HL-60 (cell line): ENCODE data around the gene NOCT.
"Not testable (repeated sequence)": the region's sequence is repeated elsewhere in the genome, so short reads cannot be mapped to it uniquely, and the experiment has no call there.

ENCODE experiments used
- DNase-seq, 2 experiments: peaks; one replicate each; pipeline ENCODE4 v3.0.0-alpha.2; 2010 to 2020; ENCODE audit warnings: low read depth in 1 of 2, low spot score in 1 of 2
- H3K27ac ChIP-seq: fragments of 250-450 bp; sonication (Bioruptor Pico); replicated peaks from 2 replicates; pipeline ENCODE4 v1.5.1; 2020; ENCODE audit warnings: mild to moderate bottlenecking, moderate library complexity
- H3K27me3 ChIP-seq: fragments of 250-450 bp; sonication (Bioruptor Pico); 2 replicates; pipeline ENCODE4 v1.5.1; 2021; ENCODE audit warnings: mild to moderate bottlenecking, moderate library complexity; ENCODE audit not compliant: insufficient read depth, poor library complexity, severe bottlenecking
- H3K4me3 ChIP-seq: replicated peaks from 2 replicates; pipeline ENCODE4 v1.5.1; 2011; ENCODE audit warnings: mild to moderate bottlenecking, control low read depth, low read length; ENCODE audit not compliant: insufficient read depth
- CTCF ChIP-seq: IDR thresholded peaks from one replicate; pipeline ENCODE4 v1.5.1; 2011; ENCODE audit warnings: low read length, control low read depth, inconsistent platforms; ENCODE audit not compliant: insufficient read depth
- GABPA ChIP-seq: IDR thresholded peaks from 2 replicates; pipeline ENCODE4 v1.6.1; 2012; ENCODE audit warnings: low read depth
- POLR2AphosphoS5 ChIP-seq: IDR thresholded peaks from 2 replicates; pipeline ENCODE4 v1.6.1; 2012; ENCODE audit warnings: low read depth
- REST ChIP-seq: IDR thresholded peaks from 2 replicates; pipeline ENCODE4 v1.6.1; 2012; ENCODE audit warnings: low read depth; ENCODE audit not compliant: insufficient replicate concordance
- SPI1 ChIP-seq: IDR thresholded peaks from 2 replicates; pipeline ENCODE4 v1.6.1; 2012; ENCODE audit warnings: low read depth, mild to moderate bottlenecking, borderline replicate concordance

NOCT gene

GRCh38 chr4:139024686-139025085 lies 9.1 kb downstream of the NOCT start:
- TF ChIP-seq POLR2AphosphoS5 (no peak), CTCF (no peak), SPI1 (no peak), REST (no peak), GABPA (no peak)
- DNase-seq: no peak
- Histone ChIP-seq H3K27me3 (no peaks in the 10 kb centered on the region), H3K4me3 (no peak overlapping the region), H3K27ac (no peak overlapping the region)

- Histone ChIP-seq H3K4me3 (no peak overlapping the region), H3K27ac (no peak overlapping the region), H3K27me3 (no peaks in the 10 kb centered on the region)
- DNase-seq: no peak
- TF ChIP-seq CTCF (no peak), SPI1 (no peak)
Observed at GRCh38 chr4:139025841-139026240, 10.3 kb downstream of the NOCT start.

- no peak overlapping the region for H3K27ac ChIP-seq
Observed at GRCh38 chr4:139027776-139028175, 12.2 kb downstream of the NOCT start.

GRCh38 chr4:139028191-139028661 lies 12.6 kb downstream of the NOCT start:
- TF ChIP-seq POLR2AphosphoS5 (no peak), SPI1 (no peak), GABPA (no peak), REST (no peak), CTCF (no peak)
- no peak overlapping the region for H3K4me3 ChIP-seq
- H3K27ac ChIP-seq: no peak overlapping the region

More at GRCh38 chr4:139027776-139028175, 12.2 kb downstream of the NOCT start:
- no peak for TF ChIP-seq GABPA
- TF ChIP-seq CTCF: no peak
- TF ChIP-seq SPI1: no peak
- Histone ChIP-seq H3K4me3 (no peak overlapping the region), H3K27me3 (no peaks in the 10 kb centered on the region)
- DNase-seq: no peak

GRCh38 chr4:139029866-139030363 lies 14.3 kb downstream of the NOCT start:
- H3K27me3 ChIP-seq, H3K27ac ChIP-seq, DNase-seq, H3K4me3 ChIP-seq: not testable (repeated sequence)

More at GRCh38 chr4:139028191-139028661, 12.6 kb downstream of the NOCT start:
- no peaks in the 10 kb centered on the region for H3K27me3 ChIP-seq
- no peak for DNase-seq
